ENCODE results near the gene PALMD. TPM values are rescaled to one million over a fixed set of nuclear protein-coding genes. Genes with fewer than 3 reads are reported as not detected.

PALMD gene
- polyA plus RNA-seq, 3 donors, result not detected

DNA sequence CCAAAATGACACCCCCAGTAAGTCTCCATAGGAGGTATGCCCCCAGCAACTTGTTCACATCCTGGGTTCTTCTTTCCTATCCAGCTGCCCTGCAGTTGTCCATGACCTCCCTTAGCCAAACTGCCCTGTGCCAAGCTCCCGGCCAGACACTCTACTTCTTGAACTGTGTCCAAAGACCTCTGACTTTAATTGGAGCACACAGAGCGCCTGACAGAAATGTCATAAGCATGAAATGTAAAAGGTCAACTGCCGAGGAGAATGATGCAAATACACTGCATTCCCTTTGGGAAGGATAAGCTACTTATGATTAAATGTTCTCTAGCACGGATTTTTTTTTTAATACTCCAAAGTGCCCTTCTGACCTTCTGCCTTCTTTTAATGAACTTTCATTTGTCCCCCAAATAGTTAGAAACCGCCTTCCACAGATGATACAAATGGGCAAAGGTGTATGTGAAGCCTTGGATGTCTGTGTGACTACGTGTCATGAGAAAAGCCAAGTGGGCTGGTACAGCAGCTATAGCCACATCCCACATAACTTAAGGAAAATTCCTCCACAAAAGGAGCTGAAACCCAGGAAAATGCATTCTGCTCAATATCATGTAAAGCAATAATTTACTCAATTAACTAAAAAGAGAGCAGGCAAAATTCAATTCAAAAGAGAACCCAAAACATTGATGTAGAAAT is 26.8 kb downstream of the PALMD start:
- peaks cover 0 to 3% of the 10 kb centered on the region in 2 donors for H3K27me3 ChIP-seq (ENCODE audit: control insufficient read depth in 2 of 2, insufficient read depth in 2 of 2, low read length in 2 of 2)
- no peaks in the 10 kb centered on the region for H4K20me1 ChIP-seq (ENCODE audit: insufficient read depth, low read length)
- TF ChIP-seq CTCF (IDR thresholded peaks at IDR 0.05), result no peak
- Mint-ChIP-seq H3K27me3 (ENCODE audit: low read depth in 3 of 3) (no peaks in the 10 kb centered on the region), H3K9me3 (peaks cover 0 to 2% (median 0%) of the 10 kb centered on the region in 7 donors), H3K4me1 (no peaks in the 10 kb centered on the region), H3K4me3 (no peak overlapping the region), H3K27ac (no peak overlapping the region), H3K36me3 (no peaks in the 10 kb centered on the region)
- H3K4me1 ChIP-seq (ENCODE audit: control insufficient read depth in 1 of 2, insufficient read depth in 2 of 2, low read length in 2 of 2), result no peaks in the 10 kb centered on the region
- 96% methylated on average over 3 of the region's 6 CpGs for WGBS (ENCODE audit: insufficient coverage)
- H3K9ac ChIP-seq (ENCODE audit: insufficient read depth, low read length, poor library complexity, severe bottlenecking), result no peak overlapping the region
- H3K4me3 ChIP-seq (replicated peaks in 1 of 3; ENCODE audit: low read depth in 2 of 3, low read length in 3 of 3), result no peak overlapping the region
- H3K27ac ChIP-seq (ENCODE audit: low read depth in 1 of 2, low read length in 2 of 2), result no peak overlapping the region
- H3K9me3 ChIP-seq (replicated peaks in 1 of 2; ENCODE audit: control insufficient read depth in 1 of 2, insufficient read depth in 1 of 2, low read length in 2 of 2), result no peaks in the 10 kb centered on the region
- no peak overlapping the region for H2AFZ ChIP-seq (ENCODE audit: insufficient read depth, low read depth, low read length, poor library complexity, severe bottlenecking)
- no peak for DNase-seq
- H3K36me3 ChIP-seq (replicated peaks in 1 of 2; ENCODE audit: control insufficient read depth in 1 of 2, insufficient read depth in 2 of 2, low read length in 2 of 2), result no peaks in the 10 kb centered on the region
- no peaks in the 10 kb centered on the region for H3K79me2 ChIP-seq (ENCODE audit: insufficient read depth, low read length)
- intact Hi-C loops (cut with micrococcal nuclease), result no loop called here
- no peak overlapping the region for H3K4me2 ChIP-seq (replicated peaks; ENCODE audit: extremely low read depth, low read length, poor library complexity, severe bottlenecking)

DNA sequence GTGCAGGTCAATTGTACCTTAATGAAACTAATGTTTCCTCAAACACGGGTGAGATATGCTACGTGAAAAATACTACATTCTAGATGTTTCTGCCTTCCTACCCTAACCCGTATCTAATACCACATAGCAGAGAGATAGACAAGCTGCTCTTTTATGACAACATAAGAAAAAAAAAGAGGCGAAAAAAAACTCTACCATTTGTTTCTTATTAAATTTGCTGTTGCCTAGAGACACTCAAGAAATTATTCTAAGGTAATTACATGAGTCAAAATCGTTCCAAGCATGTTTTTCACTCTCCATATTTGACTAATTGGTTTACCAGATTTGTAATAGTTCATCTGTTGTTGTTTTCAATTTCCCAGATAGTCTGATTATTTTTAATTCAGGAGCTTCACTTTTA is 27.4 kb downstream of the PALMD start:
- H3K9ac ChIP-seq (ENCODE audit: insufficient read depth, low read length, poor library complexity, severe bottlenecking), result no peak overlapping the region
- H3K27me3 Mint-ChIP-seq (ENCODE audit: low read depth in 3 of 3), result peaks cover 0 to 2% (median 0%) of the 10 kb centered on the region in 3 donors
- no peaks in the 10 kb centered on the region for H3K36me3 Mint-ChIP-seq
- no peaks in the 10 kb centered on the region for H4K20me1 ChIP-seq (ENCODE audit: insufficient read depth, low read length)
- no peak overlapping the region for H3K4me3 Mint-ChIP-seq
- no peak for TF ChIP-seq CTCF (IDR thresholded peaks at IDR 0.05)
- intact Hi-C loops (cut with micrococcal nuclease), result no loop called here
- no peaks in the 10 kb centered on the region for H3K79me2 ChIP-seq (ENCODE audit: insufficient read depth, low read length)
- no peak for DNase-seq
- H3K4me2 ChIP-seq (replicated peaks; ENCODE audit: extremely low read depth, low read length, poor library complexity, severe bottlenecking), result no peak overlapping the region
- H3K4me1 ChIP-seq (ENCODE audit: control insufficient read depth in 1 of 2, insufficient read depth in 2 of 2, low read length in 2 of 2), result no peaks in the 10 kb centered on the region
- H3K9me3 ChIP-seq (replicated peaks in 1 of 2; ENCODE audit: control insufficient read depth in 1 of 2, insufficient read depth in 1 of 2, low read length in 2 of 2), result no peaks in the 10 kb centered on the region
- WGBS (ENCODE audit: insufficient coverage), result 67% methylated on average over 1 of the region's 5 CpGs
- H2AFZ ChIP-seq (ENCODE audit: insufficient read depth, low read depth, low read length, poor library complexity, severe bottlenecking), result no peak overlapping the region
- H3K27ac Mint-ChIP-seq, result no peak overlapping the region
- H3K9me3 Mint-ChIP-seq, result peaks cover 0 to 4% (median 0%) of the 10 kb centered on the region in 7 donors
- H3K36me3 ChIP-seq (replicated peaks in 1 of 2; ENCODE audit: control insufficient read depth in 1 of 2, insufficient read depth in 2 of 2, low read length in 2 of 2), result no peaks in the 10 kb centered on the region
- H3K27ac ChIP-seq (ENCODE audit: low read depth in 1 of 2, low read length in 2 of 2), result no peak overlapping the region
- no peaks in the 10 kb centered on the region for H3K4me1 Mint-ChIP-seq
- no peak overlapping the region for H3K4me3 ChIP-seq (replicated peaks in 1 of 3; ENCODE audit: low read depth in 2 of 3, low read length in 3 of 3)
- H3K27me3 ChIP-seq (ENCODE audit: control insufficient read depth in 2 of 2, insufficient read depth in 2 of 2, low read length in 2 of 2), result peaks cover 0 to 3% of the 10 kb centered on the region in 2 donors
